ENCODE measurements around the gene LRRC15. TPM values are rescaled to one million over a fixed set of nuclear protein-coding genes. Genes with fewer than 3 reads are reported as not detected.

LRRC15 gene
- 0.63 TPM for polyA plus RNA-seq (2013, experiment 1 of 2)
- 0.56 TPM for polyA plus RNA-seq (2013, experiment 2 of 2)

GRCh38 chr3:194369522-194370279 is at the start of gene LRRC15:
LRRC15 (minus strand) TSS chr3:194369743; CDS start chr3:194361043, 8,700 bp downstream.
- H3K4me3 ChIP-seq (ENCODE audit: extremely low read depth, insufficient read depth, low read length, poor library complexity, severe bottlenecking), result no peak within 1 kb of the TSS
- H3K4me1 ChIP-seq (ENCODE audit: control insufficient read depth, insufficient read depth, low read length, poor library complexity, severe bottlenecking), result peaks cover 43% of the 10 kb centered on the region
- no peaks in the 10 kb centered on the region for H3K9me3 ChIP-seq (ENCODE audit: control insufficient read depth, low read length)
- H3K27ac ChIP-seq (ENCODE audit: low read depth, low read length, severe bottlenecking), result no peak within 1 kb of the TSS
- no peaks in the 10 kb centered on the region for H3K36me3 ChIP-seq (ENCODE audit: control insufficient read depth, insufficient read depth, low read length)
- 13 to 16% methylated on average over 13 to 16 of the region's 21 CpGs for WGBS, 2 experiments (ENCODE audit: insufficient coverage in 2 of 2)

DNA sequence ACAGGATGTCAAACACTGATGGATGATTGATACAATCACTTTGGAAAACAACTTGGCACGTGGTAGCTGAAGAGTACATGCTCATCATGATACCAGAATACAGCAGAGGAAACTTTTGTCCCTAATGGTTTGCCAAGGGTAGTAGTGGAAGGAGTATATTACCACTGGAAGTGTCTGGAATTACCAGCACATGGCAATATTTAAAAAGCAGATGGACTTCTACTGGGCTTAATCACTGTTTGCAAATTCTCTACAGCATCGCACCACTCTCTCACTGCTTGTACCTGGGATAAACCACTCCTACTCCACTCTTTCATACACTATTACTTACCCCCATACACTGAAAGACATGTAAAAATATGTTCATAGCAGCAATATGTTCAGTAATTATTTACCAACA is 49.1 kb upstream of the LRRC15 start:
- no peak overlapping the region for H3K27ac ChIP-seq (ENCODE audit: low read depth, low read length, severe bottlenecking)
- 91 to 100% methylated on average over 1 of the region's 2 CpGs for WGBS, 2 experiments (ENCODE audit: insufficient coverage in 2 of 2)
- peaks cover 54% of the 10 kb centered on the region for H3K36me3 ChIP-seq (ENCODE audit: control insufficient read depth, insufficient read depth, low read length)
- no peak overlapping the region for H3K4me3 ChIP-seq (ENCODE audit: extremely low read depth, insufficient read depth, low read length, poor library complexity, severe bottlenecking)
- H3K9me3 ChIP-seq (ENCODE audit: control insufficient read depth, low read length), result no peaks in the 10 kb centered on the region
- no peaks in the 10 kb centered on the region for H3K4me1 ChIP-seq (ENCODE audit: control insufficient read depth, insufficient read depth, low read length, poor library complexity, severe bottlenecking)

- Histone ChIP-seq H3K27ac (ENCODE audit: low read depth, low read length, severe bottlenecking) (no peak overlapping the region), H3K9me3 (ENCODE audit: control insufficient read depth, low read length) (no peaks in the 10 kb centered on the region), H3K4me3 (ENCODE audit: extremely low read depth, insufficient read depth, low read length, poor library complexity, severe bottlenecking) (no peak overlapping the region), H3K36me3 (ENCODE audit: control insufficient read depth, insufficient read depth, low read length) (peaks cover 28% of the 10 kb centered on the region), H3K4me1 (ENCODE audit: control insufficient read depth, insufficient read depth, low read length, poor library complexity, severe bottlenecking) (no peaks in the 10 kb centered on the region)
- WGBS, 2 experiments (ENCODE audit: insufficient coverage in 2 of 2), result 86 to 100% methylated on average over 2 to 4 of the region's 7 CpGs
Measured at GRCh38 chr3:194407423-194407822, 37.9 kb upstream of the LRRC15 start.

GRCh38 chr3:194405766-194406165 is 36.2 kb upstream of the LRRC15 start:
- Histone ChIP-seq H3K4me3 (ENCODE audit: extremely low read depth, insufficient read depth, low read length, poor library complexity, severe bottlenecking) (no peak overlapping the region), H3K9me3 (ENCODE audit: control insufficient read depth, low read length) (no peaks in the 10 kb centered on the region), H3K27ac (ENCODE audit: low read depth, low read length, severe bottlenecking) (no peak overlapping the region), H3K36me3 (ENCODE audit: control insufficient read depth, insufficient read depth, low read length) (peaks cover 23% of the 10 kb centered on the region), H3K4me1 (ENCODE audit: control insufficient read depth, insufficient read depth, low read length, poor library complexity, severe bottlenecking) (no peaks in the 10 kb centered on the region)
- WGBS, 2 experiments (ENCODE audit: insufficient coverage in 2 of 2), result 100% methylated on average over 1 of the region's 2 CpGs

DNA sequence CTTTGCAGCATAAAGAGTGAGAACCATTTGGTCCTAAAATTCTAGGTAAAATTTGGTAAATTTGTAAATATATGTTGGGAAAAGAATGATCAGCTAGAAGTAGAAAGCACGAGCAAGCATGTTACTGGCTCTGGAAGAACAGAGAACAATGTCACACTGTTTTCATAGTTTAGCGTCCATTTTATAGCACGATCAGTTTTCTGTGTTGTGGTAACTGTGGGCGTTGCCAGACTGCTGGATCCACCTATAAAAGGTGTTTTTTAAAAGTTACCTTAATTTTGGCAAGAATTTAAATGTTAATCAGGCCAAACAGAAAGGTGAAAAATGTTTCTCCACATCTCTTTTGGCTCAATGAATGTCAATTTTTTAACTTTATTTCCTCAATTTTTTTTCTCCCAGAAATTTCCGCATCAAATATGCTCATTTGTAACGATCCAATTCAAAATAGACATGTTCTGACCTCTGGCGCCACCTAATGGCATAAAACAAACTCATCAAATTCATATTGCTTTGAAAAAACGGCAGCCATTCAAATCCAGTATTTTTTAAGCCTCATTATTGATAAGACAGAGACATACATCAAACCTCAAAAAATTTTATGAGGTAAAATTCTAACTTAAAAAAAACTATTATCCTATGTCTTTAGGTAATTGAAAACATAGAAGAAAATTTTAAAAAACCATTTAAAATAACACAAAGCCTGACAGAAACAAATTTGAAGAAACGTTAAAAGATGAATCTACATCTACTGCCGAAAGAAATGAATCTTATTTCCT is 35.0 kb upstream of the LRRC15 start:
- H3K4me1 ChIP-seq (ENCODE audit: control insufficient read depth, insufficient read depth, low read length, poor library complexity, severe bottlenecking), result no peaks in the 10 kb centered on the region
- H3K9me3 ChIP-seq (ENCODE audit: control insufficient read depth, low read length), result no peaks in the 10 kb centered on the region
- WGBS, 2 experiments (ENCODE audit: insufficient coverage in 2 of 2), result 54 to 68% methylated on average over 5 to 6 of the region's 10 CpGs
- no peak overlapping the region for H3K4me3 ChIP-seq (ENCODE audit: extremely low read depth, insufficient read depth, low read length, poor library complexity, severe bottlenecking)
- H3K27ac ChIP-seq (ENCODE audit: low read depth, low read length, severe bottlenecking), result no peak overlapping the region
- peaks cover 23% of the 10 kb centered on the region for H3K36me3 ChIP-seq (ENCODE audit: control insufficient read depth, insufficient read depth, low read length)

GRCh38 chr3:194401868-194402329 is 32.4 kb upstream of the LRRC15 start:
- Histone ChIP-seq H3K36me3 (ENCODE audit: control insufficient read depth, insufficient read depth, low read length) (peaks cover 14% of the 10 kb centered on the region), H3K4me1 (ENCODE audit: control insufficient read depth, insufficient read depth, low read length, poor library complexity, severe bottlenecking) (peaks cover 3% of the 10 kb centered on the region), H3K4me3 (ENCODE audit: extremely low read depth, insufficient read depth, low read length, poor library complexity, severe bottlenecking) (no peak overlapping the region), H3K27ac (ENCODE audit: low read depth, low read length, severe bottlenecking) (no peak overlapping the region), H3K9me3 (ENCODE audit: control insufficient read depth, low read length) (no peaks in the 10 kb centered on the region)
- 87 to 88% methylated on average over 7 to 8 of the region's 8 CpGs for whole genome bisulfite sequencing, 2 experiments (ENCODE audit: insufficient coverage in 2 of 2)

DNA sequence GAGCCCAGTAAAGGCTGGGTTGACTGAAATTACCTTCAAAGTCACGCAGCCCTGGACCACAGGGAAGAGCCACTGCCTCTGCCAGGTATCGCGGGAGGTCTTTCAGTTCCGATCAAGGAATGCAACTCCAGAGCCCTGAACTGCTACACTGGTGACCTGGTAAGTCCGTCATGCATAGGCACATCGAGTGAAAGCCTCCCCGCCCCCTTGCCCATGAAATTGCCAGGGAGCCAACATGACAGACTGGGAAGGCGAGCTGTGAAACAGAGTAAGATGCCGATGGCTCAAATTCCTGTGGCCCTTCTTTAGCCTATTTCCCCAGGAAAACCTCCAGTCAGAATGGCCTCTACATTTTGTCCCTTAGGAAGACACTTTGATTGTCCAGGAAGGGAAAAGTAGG is 31.8 kb upstream of the LRRC15 start:
- H3K27ac ChIP-seq (ENCODE audit: low read depth, low read length, severe bottlenecking), result no peak overlapping the region

DNA sequence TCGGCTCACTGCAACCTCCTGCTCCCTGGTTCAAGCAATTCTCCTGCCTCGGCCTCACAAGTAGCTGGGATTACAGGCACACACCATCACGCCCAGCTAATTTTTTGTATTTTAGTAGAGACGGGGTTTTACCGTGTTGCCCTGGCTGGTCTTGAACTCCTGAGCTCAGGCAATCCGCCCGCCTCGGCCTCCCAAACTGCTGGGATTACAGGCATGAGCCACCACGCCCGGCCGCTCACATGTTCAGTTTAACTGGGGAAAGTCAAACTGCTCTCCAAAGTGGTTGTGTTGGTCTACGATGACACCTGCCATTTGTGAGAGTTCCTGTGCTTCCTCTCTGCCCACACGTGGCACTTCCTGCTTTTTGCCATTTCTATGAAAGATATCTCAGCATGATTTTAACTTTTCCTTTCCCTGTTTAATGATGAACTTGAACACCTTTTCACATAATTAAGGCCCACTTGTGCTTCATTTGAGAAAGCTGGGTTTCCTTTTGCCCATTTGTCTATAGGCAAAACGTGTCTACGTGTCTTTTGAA is 30.4 kb upstream of the LRRC15 start:
- peaks cover 21% of the 10 kb centered on the region for H3K4me1 ChIP-seq (ENCODE audit: control insufficient read depth, insufficient read depth, low read length, poor library complexity, severe bottlenecking)
- no peak overlapping the region for H3K27ac ChIP-seq (ENCODE audit: low read depth, low read length, severe bottlenecking)
- H3K9me3 ChIP-seq (ENCODE audit: control insufficient read depth, low read length), result no peaks in the 10 kb centered on the region
- H3K4me3 ChIP-seq (ENCODE audit: extremely low read depth, insufficient read depth, low read length, poor library complexity, severe bottlenecking), result no peak overlapping the region
- WGBS, 2 experiments (ENCODE audit: insufficient coverage in 2 of 2), result 94 to 95% methylated on average over 13 of the region's 15 CpGs
- peaks cover 9% of the 10 kb centered on the region for H3K36me3 ChIP-seq (ENCODE audit: control insufficient read depth, insufficient read depth, low read length)

More for the DNA sequence above, 31.8 kb upstream of the LRRC15 start:
- Histone ChIP-seq H3K36me3 (ENCODE audit: control insufficient read depth, insufficient read depth, low read length) (peaks cover 14% of the 10 kb centered on the region), H3K4me3 (ENCODE audit: extremely low read depth, insufficient read depth, low read length, poor library complexity, severe bottlenecking) (no peak overlapping the region), H3K9me3 (ENCODE audit: control insufficient read depth, low read length) (no peaks in the 10 kb centered on the region), H3K4me1 (ENCODE audit: control insufficient read depth, insufficient read depth, low read length, poor library complexity, severe bottlenecking) (peaks cover 9% of the 10 kb centered on the region)
- 86 to 90% methylated on average over 6 to 9 of the region's 9 CpGs for WGBS, 2 experiments (ENCODE audit: insufficient coverage in 2 of 2)

DNA sequence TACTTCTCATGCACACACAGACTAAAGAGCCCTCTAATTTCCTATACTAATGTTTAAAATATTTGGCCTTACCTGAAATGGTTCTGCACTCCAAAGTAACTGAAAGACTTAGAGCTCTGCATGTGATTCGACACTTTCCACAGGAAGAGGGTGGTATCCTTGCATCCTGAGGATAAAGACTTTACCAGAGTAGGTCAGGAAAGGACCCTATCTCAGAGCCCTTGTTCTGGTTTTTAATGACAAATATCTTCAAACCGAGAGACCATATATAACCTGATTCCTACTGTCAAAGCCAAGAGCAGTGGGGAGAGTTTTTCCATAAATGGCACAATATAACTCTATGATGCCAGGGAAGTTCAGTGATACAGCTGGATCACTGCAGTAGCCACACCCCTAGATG is 29.6 kb upstream of the LRRC15 start, which contains the start of gene GP5:
Gene GP5, minus strand, starts transcription at position 101 of the 400 bp plus-strand sequence. CDS start 984 bp downstream, outside the sequence.
- 67 to 93% methylated on average over 1 of the region's 2 CpGs for WGBS, 2 experiments (ENCODE audit: insufficient coverage in 2 of 2)
- Histone ChIP-seq H3K9me3 (ENCODE audit: control insufficient read depth, low read length) (no peaks in the 10 kb centered on the region), H3K36me3 (ENCODE audit: control insufficient read depth, insufficient read depth, low read length) (peaks cover 5% of the 10 kb centered on the region), H3K4me1 (ENCODE audit: control insufficient read depth, insufficient read depth, low read length, poor library complexity, severe bottlenecking) (peaks cover 21% of the 10 kb centered on the region), H3K4me3 (ENCODE audit: extremely low read depth, insufficient read depth, low read length, poor library complexity, severe bottlenecking) (no peak within 1 kb of the TSS), H3K27ac (ENCODE audit: low read depth, low read length, severe bottlenecking) (no peak within 1 kb of the TSS)

- no peak overlapping the region for H3K27ac ChIP-seq (ENCODE audit: low read depth, low read length, severe bottlenecking)
- peaks cover 21% of the 10 kb centered on the region for H3K4me1 ChIP-seq (ENCODE audit: control insufficient read depth, insufficient read depth, low read length, poor library complexity, severe bottlenecking)
- no peaks in the 10 kb centered on the region for H3K36me3 ChIP-seq (ENCODE audit: control insufficient read depth, insufficient read depth, low read length)
- no peaks in the 10 kb centered on the region for H3K9me3 ChIP-seq (ENCODE audit: control insufficient read depth, low read length)
- H3K4me3 ChIP-seq (ENCODE audit: extremely low read depth, insufficient read depth, low read length, poor library complexity, severe bottlenecking), result no peak overlapping the region
- WGBS, 2 experiments (ENCODE audit: insufficient coverage in 2 of 2), result 4 to 6% methylated on average over 32 to 35 of the region's 38 CpGs
Measured at GRCh38 chr3:194397757-194398312, 28.3 kb upstream of the LRRC15 start.

Data from mesodermal cell (in vitro differentiated cells).